ENCODE measurements around the gene RASSF3. TPM values are rescaled to one million over a fixed set of nuclear protein-coding genes. Genes with fewer than 3 reads are reported as not detected.

RASSF3 gene
- 10 to 100 TPM; 19.4 to 46.2 (median 30.1) TPM for total RNA-seq

- TF ChIP-seq CTCF (IDR thresholded peaks at IDR 0.05; ENCODE audit: low read depth), result no peak
These were observed at the start of gene RASSF3 for GRCh38 chr12:64610079-64610659. Gene RASSF3 (plus strand): TSS chr12:64610495. CDS start chr12:64610633, 138 bp downstream.

GRCh38 chr12:64561302-64562136 lies 48.8 kb upstream of the RASSF3 start:
- no peak for TF ChIP-seq CTCF (IDR thresholded peaks at IDR 0.05; ENCODE audit: low read depth)

GRCh38 chr12:64566122-64566521 lies 44.2 kb upstream of the RASSF3 start:
- no peak for TF ChIP-seq CTCF (IDR thresholded peaks at IDR 0.05; ENCODE audit: low read depth)

GRCh38 chr12:64566831-64567517 lies 43.3 kb upstream of the RASSF3 start:
- no peak for TF ChIP-seq CTCF (IDR thresholded peaks at IDR 0.05; ENCODE audit: low read depth)

- no peak for TF ChIP-seq CTCF (IDR thresholded peaks at IDR 0.05; ENCODE audit: low read depth)
These were observed 42.7 kb upstream of the RASSF3 start for GRCh38 chr12:64567570-64567969.

GRCh38 chr12:64568298-64568697 lies 42.0 kb upstream of the RASSF3 start:
- no peak for TF ChIP-seq CTCF (IDR thresholded peaks at IDR 0.05; ENCODE audit: low read depth)
